Uterus (tissue), 2 donors: ENCODE measurements around the gene XYLT1.

ENCODE experiments used
- POLR2A ChIP-seq, 2 donors: fragments of 450-650 bp; IDR thresholded peaks; one replicate each; pipeline ENCODE4 v1.6.1; 2016; ENCODE audit warnings: antibody characterized with exemption in 2 of 2, mild to moderate bottlenecking in 1 of 2, moderate library complexity in 1 of 2
- TF ChIP-seq, protein P1 (sequence below), 4 experiments: fragments of 200-600 bp in 2 of 4; fragments of 450-650 bp in 2 of 4; sonication (generic) in 2 of 4; IDR thresholded peaks; one replicate each; pipeline ENCODE4 v1.5.1; 2016 to 2019; ENCODE audit warnings: antibody characterized with exemption in 4 of 4, mild to moderate bottlenecking in 2 of 4, moderate library complexity in 1 of 4

DNA sequence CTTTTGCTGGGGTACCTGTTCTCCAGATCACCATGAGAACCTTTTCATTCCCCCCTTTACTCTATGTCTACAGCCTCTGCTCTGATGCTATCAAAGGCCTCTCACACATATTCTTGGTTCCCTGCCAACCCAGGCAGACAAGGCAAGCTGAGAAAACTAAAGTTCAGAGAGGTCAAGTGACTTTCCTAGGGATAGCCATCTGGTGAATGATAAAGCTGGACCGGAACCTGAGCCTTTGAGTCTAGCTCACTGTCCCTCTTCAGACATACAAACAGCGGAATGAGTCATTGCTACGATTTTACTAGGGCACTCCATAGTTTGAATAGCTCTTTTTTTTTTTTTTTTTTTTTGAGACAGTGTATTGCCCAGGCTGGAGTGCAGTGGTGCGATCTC, 73.3 kb downstream of the XYLT1 start:
- no peak for TF ChIP-seq POLR2A (IDR thresholded peaks at IDR 0.05)
- TF ChIP-seq, protein P1, sequence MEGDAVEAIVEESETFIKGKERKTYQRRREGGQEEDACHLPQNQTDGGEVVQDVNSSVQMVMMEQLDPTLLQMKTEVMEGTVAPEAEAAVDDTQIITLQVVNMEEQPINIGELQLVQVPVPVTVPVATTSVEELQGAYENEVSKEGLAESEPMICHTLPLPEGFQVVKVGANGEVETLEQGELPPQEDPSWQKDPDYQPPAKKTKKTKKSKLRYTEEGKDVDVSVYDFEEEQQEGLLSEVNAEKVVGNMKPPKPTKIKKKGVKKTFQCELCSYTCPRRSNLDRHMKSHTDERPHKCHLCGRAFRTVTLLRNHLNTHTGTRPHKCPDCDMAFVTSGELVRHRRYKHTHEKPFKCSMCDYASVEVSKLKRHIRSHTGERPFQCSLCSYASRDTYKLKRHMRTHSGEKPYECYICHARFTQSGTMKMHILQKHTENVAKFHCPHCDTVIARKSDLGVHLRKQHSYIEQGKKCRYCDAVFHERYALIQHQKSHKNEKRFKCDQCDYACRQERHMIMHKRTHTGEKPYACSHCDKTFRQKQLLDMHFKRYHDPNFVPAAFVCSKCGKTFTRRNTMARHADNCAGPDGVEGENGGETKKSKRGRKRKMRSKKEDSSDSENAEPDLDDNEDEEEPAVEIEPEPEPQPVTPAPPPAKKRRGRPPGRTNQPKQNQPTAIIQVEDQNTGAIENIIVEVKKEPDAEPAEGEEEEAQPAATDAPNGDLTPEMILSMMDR (IDR thresholded peaks at IDR 0.05): no peak
